GM12865 (cell line): ENCODE data around the gene MGAT5.

Experiments
- DNase-seq: peaks from one replicate; pipeline ENCODE4 v3.0.0; 2010; ENCODE audit warnings: low read depth
- H3K4me3 ChIP-seq: 2 replicates; pipeline ENCODE4 v1.5.1; 2011; ENCODE audit warnings: mild to moderate bottlenecking, low read depth, low read length, control low read depth
- TF ChIP-seq, protein P1 (sequence below): IDR thresholded peaks from 2 replicates; pipeline ENCODE4 v1.5.1; 2011; ENCODE audit warnings: low read length, control low read depth, low read depth, inconsistent platforms; ENCODE audit not compliant: insufficient read depth; ENCODE audit errors: missing control alignments

The MGAT5 gene

DNA sequence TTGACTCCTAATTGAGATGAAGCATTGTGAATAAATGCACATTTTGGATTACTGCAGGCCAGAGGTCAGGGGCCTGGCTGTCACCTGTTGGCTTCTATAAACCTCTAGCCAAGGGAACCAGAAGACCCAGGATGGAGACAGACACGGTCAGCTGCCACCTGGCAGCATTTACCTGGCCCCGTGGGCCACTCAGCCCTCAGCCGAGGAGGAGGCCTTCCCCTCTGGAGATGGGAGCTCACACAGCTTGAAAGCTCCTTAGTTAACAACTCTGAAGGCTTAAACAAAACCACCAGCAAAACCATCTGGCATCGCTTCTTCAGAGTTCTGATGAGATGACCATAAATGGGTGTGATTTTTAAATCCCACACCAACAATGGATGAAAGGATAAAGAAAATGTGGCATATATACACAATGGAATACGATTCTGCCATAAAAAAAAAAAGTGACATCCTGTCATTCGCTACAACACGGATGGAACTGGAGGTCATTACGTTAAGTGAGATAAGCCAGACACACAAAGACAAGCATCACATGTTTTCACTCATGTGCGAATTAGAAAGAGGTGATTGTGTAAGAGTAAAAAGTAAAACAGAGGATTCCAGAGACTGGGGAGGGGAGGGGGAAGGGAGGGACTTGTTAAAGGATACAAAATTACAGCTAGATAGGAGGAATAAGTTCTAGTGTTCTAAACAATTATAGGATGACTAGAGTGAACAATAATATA, 246.5 kb downstream of the MGAT5 start:
- no peak overlapping the region for H3K4me3 ChIP-seq
- no peak for DNase-seq
- TF ChIP-seq, protein P1, sequence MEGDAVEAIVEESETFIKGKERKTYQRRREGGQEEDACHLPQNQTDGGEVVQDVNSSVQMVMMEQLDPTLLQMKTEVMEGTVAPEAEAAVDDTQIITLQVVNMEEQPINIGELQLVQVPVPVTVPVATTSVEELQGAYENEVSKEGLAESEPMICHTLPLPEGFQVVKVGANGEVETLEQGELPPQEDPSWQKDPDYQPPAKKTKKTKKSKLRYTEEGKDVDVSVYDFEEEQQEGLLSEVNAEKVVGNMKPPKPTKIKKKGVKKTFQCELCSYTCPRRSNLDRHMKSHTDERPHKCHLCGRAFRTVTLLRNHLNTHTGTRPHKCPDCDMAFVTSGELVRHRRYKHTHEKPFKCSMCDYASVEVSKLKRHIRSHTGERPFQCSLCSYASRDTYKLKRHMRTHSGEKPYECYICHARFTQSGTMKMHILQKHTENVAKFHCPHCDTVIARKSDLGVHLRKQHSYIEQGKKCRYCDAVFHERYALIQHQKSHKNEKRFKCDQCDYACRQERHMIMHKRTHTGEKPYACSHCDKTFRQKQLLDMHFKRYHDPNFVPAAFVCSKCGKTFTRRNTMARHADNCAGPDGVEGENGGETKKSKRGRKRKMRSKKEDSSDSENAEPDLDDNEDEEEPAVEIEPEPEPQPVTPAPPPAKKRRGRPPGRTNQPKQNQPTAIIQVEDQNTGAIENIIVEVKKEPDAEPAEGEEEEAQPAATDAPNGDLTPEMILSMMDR = no peak

DNA sequence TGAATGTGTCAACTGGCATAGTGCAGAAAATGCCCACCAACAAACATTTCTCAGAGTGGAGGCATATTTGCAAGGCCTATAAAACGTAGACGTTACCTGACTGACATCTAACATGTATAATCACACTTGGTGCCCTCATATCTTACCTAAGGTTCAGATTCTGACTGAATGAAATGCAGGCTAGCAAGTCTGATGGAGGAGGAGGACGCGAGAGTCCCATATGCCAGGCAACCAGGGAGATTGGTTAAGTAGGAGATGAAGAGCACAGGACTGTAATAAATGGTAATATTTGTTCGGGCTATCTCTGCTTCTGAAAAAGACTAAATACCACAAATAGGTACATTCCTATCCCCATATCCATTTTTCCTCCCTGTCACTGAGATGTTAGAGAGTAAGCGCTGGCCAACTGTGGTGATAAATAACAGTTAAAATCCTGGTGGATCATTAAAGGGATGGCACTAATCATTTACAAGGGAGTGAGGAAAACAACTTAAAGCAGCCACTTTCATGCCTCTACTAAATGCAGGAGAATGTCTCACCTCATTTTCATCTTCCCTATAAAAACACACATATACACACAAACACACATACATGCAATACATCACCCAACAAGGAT, 247.7 kb downstream of the MGAT5 start:
- TF ChIP-seq, protein P1 = no peak
- no peak for DNase-seq

DNA sequence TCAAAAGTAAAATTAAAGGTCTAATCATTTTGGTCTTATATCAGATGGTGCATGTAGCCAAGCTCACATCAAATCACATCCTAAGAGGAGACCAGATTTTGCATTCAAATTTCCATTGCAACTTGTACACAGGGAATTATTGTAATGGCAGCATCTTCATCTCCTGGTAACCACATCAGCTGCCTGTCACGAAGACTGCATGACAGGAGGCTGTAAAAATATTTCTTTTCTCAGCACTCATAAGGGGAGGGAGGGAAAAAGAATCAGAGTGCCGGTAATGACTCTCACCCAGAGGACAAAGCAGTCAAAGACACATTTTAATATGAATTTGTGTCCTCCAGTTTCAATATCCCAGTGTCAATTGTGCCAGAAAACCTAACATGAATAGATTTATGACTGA, 248.2 kb downstream of the MGAT5 start:
- TF ChIP-seq, protein P1 = no peak
- no peak for DNase-seq
- no peak overlapping the region for H3K4me3 ChIP-seq

More for the DNA sequence above, 247.7 kb downstream of the MGAT5 start:
- no peak overlapping the region for H3K4me3 ChIP-seq
